GM21367 (cell line): ENCODE measurements around the gene KATNB1.
"Not testable (repeated sequence)": the region's sequence is repeated elsewhere in the genome, so short reads cannot be mapped to it uniquely, and the experiment has no call there.

ENCODE experiments used
- ATAC-seq: cut with Tn5 transposase; IDR thresholded peaks from one replicate; pipeline ENCODE4 v1.9.1; 2021; ENCODE audit not compliant: unreplicated experiment

The KATNB1 gene

DNA sequence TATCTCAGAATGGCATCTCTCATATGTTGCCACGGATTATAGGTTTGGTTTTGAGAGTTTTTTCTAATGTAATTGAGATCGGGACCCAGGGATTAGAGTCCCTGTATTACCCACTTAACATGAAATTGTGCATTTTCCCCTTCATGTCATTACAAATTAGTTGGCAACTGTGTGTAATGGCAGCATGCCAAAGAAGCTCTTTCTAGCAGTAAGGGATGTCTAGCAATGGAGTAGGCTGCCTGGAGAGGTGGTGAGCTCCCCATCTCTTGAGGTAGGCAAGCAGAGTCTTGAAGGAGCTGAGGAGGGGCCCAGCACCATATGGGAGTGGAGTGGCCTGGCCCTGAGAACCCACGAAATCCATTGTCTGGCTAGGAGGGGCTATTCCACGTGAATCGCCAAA, 10.0 kb upstream of the KATNB1 start:
- no peak for ATAC-seq

DNA sequence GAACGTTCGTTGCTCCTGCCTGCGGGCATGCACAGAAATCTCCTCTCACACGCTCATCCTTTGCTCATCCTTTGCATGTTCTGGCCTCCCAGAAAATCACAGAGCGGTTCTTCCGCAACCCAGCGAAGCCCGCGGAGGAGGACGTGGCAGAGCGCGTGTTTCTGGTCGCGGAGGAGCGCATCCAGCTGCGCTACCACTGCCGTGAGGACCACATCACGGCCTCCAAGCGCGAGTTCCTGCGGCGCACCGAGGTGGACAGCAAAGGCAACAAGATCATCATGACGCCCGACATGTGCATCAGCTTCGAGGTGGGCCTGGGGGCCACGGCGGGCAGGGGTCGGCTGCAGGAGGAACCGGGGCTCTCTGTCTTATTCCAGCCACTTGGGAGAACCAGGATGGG, 9.6 kb upstream of the KATNB1 start:
- no peak for ATAC-seq

GRCh38 chr16:57726433-57726947, 9.1 kb upstream of the KATNB1 start:
- no peak for ATAC-seq

DNA sequence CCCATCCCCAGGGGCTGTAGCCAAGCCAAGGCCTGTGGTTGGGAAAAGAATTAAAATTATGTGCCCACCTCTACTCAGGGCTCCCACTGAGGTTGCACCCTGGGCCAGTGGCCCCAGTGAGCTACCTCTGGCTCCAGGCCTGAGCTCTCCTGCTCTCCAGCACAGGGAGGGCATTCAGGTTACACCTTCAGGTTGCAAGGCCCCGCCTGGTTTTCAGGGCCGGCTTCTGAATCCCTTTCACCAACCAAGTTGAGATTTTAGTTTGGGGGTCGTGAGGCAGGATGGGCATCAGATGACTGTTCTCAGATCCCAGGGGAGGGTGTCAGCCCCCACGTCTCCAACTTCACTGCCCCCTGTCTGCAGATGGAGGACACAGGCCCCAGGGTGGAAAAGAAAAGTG, 8.0 kb upstream of the KATNB1 start:
- ATAC-seq: no peak

DNA sequence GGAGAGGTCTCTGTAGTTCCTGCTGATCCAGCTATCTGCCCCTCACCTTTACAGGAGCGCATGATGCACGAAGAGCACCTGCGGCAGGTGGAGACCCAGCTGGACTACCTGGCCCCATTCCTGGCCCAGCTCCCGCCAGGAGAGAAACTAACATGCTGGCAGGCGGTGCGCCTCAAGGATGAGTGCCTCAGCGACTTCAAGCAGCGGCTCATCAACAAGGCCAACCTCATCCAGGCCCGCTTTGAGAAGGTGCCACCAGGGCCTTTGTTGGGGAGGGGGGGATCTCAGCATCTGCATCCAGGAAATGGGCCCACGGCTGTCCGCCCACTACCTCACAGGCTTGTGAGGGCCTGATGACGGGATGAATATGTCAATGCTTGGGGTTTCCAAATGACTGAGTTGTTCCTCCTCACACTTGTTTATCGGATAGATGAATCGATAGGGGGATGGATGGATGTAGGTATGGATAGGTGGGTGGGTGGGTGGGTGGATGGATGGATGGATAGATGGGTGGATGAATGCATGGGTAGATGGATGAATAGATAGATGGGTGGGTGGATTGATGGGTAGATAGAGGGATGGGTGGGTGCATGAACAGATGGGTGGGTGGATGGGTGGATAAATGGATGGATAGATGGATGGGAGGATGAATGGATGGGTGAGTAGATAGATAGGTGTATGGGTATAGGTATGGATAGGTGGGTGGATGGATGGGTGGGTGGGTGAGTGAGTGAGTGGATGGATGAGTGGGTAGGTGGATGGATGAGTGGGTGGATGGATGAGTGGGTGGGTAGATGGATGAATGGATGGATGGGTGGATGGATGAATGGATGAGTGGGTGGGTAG, 7.0 kb upstream of the KATNB1 start:
- no peak for ATAC-seq

GRCh38 chr16:57729182-57729484, 6.4 kb upstream of the KATNB1 start:
- no peak for ATAC-seq

GRCh38 chr16:57729852-57730251, 5.7 kb upstream of the KATNB1 start:
- ATAC-seq: not testable (repeated sequence)

- ATAC-seq: no peak
Observed at GRCh38 chr16:57730771-57731730, 4.5 kb upstream of the KATNB1 start.

- no peak for ATAC-seq
Observed at GRCh38 chr16:57732037-57732436, 3.5 kb upstream of the KATNB1 start.

- no peak for ATAC-seq
Observed at GRCh38 chr16:57732714-57733113, 2.9 kb upstream of the KATNB1 start.

GRCh38 chr16:57734308-57734924, 1.2 kb upstream of the KATNB1 start:
- ATAC-seq: no peak

GRCh38 chr16:57734925-57735754, 430 bp upstream of the KATNB1 start:
- ATAC-seq: peak; percentile 86

DNA sequence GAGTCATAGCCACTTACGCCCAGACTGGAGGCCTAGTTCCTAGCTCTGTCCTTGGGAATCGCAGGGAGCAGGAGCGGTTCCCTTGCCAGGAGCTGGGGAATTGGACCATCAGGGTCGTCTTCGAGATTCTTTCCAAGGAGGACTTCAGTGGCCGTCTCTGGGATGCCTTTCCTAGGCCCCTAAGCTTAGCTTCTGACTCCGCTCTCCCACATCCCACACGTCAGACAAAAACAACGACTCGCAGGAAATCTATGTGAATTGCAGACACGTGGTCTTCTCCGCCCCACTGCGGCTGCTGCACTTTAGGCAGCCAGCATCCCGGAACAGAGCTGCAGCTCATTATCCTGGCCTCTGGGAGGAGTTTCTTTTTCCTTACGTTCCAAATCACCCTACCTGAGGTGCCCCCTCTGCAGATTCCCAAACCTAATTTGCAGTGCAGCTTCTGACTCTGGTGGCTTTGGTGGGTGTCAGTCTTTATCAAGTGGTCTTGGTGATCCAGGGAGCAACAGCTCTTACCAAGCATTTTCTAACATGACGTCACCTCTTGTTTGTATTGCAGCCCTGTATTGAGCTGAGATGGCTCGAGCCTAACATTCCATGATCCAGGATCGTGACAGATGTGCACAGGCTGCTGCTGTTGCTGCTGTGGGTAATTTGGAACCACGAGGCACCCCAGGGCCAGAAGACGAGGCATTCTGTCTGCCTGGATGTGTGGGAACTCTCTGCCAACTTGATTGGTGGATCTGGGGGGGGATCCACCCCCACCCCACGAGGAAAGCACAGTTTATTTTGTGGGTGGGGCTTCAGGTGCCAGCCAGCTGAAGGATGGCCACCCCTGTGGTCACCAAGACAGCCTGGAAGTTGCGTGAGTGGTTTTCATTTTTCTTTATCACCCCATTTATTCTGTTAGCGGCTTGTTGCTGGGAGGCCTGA, 1.1 kb downstream of the KATNB1 start:
- no peak for ATAC-seq

- ATAC-seq: no peak
Observed at GRCh38 chr16:57738844-57739243, 3.3 kb downstream of the KATNB1 start.

DNA sequence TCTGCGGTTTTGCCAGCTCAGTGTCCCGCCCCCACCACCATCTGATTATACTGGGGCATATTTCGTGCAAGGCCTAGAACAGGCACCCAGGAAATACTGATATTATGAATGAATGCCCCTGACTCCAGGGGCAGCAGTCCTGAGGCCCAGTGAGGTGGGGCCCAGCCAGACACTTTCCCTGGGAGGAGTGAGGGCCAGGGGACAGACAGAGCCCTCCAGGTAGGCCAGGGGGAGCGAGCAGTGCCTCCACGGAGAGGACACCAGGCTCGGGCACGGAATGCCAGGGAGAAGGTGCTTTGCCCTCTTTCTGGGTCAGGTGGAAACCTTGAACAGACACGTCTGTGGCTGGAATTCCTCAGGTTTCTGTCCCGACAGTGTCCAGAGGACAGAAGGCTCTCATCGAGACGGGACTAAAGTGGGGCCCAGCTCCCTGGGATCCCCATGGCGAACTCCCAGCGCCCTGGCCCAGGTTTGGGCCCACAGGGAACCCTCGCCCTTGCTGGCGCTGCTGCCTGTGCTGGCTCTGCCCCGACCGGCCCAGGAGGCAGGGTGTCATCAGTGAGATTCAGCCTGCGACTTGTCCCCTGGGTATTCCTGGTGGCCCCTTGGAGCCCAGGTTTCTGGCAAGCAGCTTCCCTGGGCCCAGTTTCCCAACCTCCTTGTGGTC, 4.3 kb downstream of the KATNB1 start:
- ATAC-seq: no peak

GRCh38 chr16:57740423-57741071, 5.0 kb downstream of the KATNB1 start:
- no peak for ATAC-seq

DNA sequence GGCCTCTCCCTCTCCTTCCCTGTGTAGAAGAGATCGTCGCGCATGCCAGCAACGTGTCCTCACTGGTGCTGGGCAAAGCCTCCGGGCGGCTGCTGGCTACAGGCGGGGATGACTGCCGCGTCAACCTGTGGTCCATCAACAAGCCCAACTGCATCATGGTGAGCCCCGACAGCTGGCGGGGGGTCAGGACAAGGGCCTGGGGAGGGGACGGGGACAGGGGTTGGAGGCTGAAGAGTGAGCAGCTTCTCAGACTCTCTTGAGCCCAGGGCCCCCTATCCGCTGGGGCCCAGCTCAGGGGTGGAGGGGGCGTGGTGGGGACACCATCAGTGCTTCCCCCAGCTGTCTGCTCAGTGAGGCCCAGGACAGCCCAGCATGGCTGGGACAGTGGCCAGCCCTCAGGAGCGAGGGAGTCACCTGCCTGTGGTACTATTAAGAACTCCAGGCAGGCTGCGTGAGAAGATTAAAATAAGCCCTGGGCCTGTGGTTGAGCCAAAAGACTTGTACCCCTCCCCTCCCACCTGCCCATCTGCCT, 6.2 kb downstream of the KATNB1 start:
- no peak for ATAC-seq

DNA sequence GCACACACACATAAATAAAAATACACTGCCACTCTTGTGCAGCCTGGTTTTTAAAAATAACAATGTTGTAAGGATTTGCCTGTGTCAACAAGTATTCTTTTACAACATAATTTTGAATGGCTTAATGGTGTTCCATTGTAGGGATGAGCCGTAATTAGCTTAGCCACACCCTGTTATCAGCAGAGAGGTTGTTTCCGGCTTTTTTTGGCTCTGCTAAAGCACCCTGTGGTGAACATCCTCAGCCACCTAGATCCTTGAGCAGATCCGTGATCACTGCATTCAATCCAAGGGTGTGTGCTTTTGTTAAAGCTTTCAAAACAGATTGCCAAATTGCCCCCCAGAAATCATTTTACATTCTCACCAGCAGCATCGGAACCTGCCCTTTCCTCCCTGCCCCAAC, 7.0 kb downstream of the KATNB1 start:
- no peak for ATAC-seq
